GM12892 (cell line): Measurements from ENCODE around the gene AP1G1.

ENCODE experiments used
- POLR2A ChIP-seq: IDR thresholded peaks from 2 replicates; pipeline ENCODE4 v1.6.1; 2011; ENCODE audit warnings: low read depth, low read length, control low read depth
- POLR2AphosphoS5 ChIP-seq: IDR thresholded peaks from 2 replicates; pipeline ENCODE4 v1.6.1; 2011; ENCODE audit warnings: low read depth, low read length, control low read depth

DNA sequence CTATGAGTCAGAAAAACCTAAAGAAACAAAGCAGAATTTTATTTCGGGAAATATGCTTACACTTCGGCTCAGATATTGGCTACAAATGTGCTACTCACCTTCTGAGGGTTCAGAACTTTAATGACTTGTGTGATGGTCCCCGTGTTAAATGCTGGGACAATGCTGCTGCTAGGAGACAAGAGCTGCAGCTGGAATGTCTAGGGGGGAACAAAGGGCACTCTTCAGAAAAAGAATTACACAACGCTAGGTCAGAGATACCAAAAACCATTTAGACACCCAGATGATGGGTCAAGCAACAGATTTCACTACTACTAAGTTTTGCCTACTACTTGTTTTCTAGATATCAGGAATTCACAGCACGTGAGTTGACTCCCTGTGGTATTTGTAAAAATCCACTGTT is 74.1 kb downstream of the AP1G1 start:
- no peak for TF ChIP-seq POLR2AphosphoS5
- TF ChIP-seq POLR2A = no peak
